A204.1 (cell line): Measurements from ENCODE around the gene PXDN.

Experiments
- FAIRE-seq: peaks from 2 replicates; lab custom pipeline; 2012; peaks lifted over from hg19 to GRCh38; lab: Jason Lieb, UNC

PXDN gene

DNA sequence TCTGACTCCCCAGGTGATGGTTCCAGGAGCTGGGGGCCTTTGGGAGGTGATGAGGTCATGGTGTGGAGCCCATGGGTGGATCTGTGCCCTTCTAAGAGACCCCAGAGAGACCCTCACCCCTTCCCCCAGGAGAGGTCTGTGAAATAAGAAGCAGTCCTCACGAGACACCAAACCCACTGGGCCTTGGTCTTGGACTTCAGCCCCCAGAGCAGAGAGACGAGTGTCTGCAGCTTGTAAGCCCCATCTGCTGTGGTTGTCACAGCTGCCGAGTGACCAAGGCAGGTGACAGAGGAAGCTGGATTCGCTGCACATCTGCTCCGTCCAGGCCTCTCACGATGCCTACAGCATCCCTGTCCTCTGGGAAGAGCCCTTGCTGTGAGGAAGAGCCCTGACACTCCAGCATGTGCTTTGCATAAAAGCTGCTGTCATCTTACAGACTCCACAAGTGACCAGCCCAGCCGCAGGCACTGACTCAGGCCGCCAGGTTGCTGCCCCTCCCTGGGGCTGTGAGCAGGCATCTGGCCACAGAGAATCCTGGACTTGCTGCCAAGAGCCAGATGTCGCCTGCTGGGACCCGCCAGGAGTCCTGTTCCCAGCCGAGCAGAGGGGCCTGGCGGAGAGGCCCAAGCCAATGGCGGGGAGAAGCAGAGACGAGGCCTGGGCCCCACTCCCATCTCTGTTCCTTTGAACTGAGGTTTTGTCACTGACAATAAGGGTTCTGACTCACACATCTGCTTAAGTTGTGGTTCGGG lies 150.8 kb downstream of the PXDN start:
- FAIRE-seq = no peak

GRCh38 chr2:1591978-1592907 lies 152.1 kb downstream of the PXDN start:
- no peak for FAIRE-seq

- FAIRE-seq = no peak
These were observed 152.9 kb downstream of the PXDN start for GRCh38 chr2:1591461-1591770.

GRCh38 chr2:1590596-1591460 lies 153.5 kb downstream of the PXDN start:
- no peak for FAIRE-seq

- no peak for FAIRE-seq
These were observed 155.2 kb downstream of the PXDN start for GRCh38 chr2:1588978-1589621.

DNA sequence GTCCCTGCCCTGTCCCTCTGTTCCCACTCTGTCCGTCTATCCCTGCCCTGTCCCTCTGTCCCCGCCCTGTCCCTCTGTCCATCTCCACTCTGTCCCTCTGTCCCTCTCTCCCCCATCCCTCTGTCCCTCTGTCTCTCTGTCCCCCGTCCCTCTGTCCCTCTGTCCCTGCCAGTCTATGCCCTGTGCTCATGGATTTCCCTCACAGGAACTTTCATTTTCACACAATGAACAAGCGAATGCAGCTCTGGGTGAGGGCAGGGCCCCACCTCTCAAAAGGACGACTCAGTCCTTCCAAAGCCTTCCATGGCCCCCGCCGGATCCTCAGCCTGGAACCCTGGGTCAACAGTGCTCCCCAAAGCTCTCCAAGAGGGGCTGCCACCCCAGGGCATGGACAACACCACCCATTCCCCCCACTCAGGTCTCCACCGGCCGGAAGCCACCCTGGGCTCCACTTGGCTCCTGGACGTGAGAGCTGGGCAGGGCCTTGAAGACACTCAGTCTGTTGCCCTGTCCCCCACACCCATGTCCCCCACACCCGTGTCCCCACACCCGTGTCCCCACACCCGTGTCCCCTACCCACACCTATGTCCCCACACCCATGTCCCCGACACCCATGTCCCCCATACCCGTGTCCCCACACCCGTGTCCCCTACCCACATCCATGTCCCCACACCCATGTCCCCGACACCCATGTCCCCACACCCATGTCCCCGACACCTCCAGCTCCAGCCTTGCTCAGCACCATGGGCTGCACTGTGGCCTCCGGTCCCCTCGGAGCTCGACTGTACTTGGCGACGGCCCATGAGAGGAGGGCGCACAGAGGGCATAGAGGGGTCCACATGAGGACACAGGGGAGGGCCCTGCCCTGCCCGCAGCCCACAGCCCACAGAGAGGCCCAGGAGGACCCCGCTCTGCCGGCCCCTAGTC lies 156.0 kb downstream of the PXDN start:
- FAIRE-seq = no peak

GRCh38 chr2:1586923-1587840 lies 157.1 kb downstream of the PXDN start:
- no peak for FAIRE-seq

DNA sequence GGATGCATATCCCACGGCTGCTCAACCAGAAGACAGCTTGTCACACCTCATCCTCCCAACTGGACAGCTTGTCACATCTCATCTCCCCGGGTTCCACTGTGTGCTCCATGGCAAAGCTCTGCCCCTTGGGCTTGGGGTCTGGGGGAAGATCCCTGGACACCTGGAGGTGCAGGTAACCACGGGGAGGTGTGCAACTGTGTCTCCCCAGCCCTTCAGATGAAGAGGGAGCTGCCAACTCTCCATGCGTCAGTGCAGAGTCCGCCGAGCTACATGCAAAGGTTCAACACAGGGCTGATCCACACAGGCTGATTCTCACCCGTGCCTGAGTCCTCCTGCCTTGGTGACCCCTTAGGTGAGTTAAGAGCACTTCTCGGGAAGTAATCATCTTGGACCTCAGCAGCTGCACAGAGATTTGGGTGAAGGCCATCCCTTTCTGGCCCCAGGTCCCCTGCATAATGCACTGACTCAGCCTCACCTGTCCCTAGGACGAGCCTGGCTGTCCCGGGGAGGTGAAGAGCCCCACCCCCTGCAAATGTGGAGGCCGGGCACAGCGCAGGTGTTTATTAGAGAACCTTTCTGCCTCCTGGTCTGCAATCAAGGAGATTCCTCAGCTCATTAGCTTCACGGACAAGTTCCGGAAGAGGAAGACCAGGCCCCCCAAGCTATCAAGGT lies 157.9 kb downstream of the PXDN start:
- FAIRE-seq = no peak

GRCh38 chr2:1585635-1586034 lies 158.7 kb downstream of the PXDN start:
- no peak for FAIRE-seq

DNA sequence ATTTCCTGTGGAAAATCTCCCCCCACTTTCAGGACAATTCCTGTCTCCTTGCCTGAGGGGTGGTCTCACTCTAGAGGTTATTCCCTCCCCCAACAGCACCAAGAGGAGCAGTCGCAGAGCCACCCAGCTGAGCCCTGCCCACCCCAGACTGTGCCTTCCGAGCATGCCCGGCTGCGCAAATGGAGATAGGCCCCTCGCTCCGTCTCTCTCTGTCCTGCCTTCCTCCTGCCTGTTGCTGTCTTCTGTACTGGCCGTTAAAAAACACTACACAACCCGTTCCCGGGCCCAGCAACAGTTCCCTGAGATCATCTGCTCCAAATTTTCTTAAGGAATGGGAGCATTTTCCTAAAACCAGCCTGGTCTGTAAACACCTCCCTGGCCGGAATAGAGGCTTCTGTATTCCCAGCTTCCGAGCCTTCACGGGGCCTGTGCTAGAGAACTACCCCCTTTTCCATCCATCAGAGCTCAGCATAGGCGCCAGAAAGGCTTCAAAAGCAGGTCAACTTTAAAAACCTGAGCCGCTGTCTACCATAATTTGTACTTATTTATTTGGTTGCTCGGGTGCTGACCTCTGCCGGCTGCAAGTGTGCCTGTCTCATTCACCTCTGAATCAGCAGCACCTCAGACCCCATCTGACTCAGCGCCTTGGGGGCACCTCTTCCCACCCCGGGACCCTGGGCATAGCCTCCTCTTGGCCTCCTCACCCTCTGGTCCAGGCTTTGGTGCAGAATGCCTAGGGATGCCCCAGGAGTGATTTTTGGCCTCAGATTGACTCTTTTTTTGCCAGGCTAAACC lies 159.4 kb downstream of the PXDN start:
- no peak for FAIRE-seq

- no peak for FAIRE-seq
These were observed 160.2 kb downstream of the PXDN start for GRCh38 chr2:1584051-1584531.

DNA sequence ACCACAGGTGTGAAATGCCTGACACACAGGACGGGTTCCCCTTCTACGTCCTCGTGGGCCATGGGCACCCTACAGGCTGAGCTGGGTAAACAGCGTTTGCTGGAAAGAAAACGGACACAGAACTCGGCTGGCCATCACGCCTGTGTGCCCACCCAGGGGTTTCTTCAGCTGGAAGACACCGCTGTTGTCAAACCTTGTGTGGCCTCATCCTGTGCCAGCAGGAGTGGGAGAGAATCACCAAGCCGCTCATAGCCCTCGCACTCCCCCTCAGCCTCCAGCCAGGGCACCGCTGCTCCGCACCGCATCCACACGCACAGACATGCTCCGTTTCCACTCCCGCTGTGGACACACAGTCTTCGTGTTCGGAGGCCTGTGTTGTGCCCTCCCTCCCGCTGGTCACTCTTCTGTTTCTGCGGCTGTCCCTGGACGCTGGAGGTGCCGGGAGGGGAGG lies 161.4 kb downstream of the PXDN start:
- FAIRE-seq = no peak

DNA sequence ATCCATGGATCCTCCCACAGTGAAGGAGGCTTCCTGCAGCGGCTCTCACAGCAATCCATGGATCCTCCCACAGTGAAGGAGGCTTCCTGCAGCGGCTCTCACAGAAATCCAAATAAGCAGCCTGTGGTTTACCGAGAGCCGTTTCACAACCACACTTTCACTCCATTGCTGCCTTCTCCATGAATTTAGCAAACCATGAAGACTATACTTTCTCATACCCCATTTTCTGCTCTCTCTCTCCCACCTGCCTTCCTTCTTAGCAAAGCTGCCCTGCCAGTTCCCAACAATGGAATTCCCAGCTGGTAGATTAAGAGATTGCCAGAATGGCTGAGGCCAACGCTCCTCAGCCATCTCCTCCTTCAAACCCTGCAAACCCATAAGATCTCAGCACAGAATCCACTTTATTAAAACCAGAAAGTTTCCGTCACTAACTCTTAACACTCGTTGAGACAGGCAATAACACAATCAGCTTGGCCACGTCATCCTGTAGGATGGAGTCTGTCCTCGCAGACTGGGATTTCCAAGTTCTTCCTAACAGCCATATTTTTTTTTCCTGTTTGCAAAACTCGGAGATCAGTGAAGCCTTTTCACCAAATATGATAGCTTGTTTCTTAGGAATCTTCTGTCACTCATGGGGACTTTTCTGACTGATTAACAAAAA lies 162.2 kb downstream of the PXDN start:
- FAIRE-seq = no peak
